Measurements from ENCODE around the gene DRD2. TPM values are rescaled to one million over a fixed set of nuclear protein-coding genes. Genes with fewer than 3 reads are reported as not detected.

The DRD2 gene
- total and polyA plus RNA-seq, 2 of the 13 experiments (the other 11 are each of a cell fraction or from before 2014, with no cell fraction given), result not detected

DNA sequence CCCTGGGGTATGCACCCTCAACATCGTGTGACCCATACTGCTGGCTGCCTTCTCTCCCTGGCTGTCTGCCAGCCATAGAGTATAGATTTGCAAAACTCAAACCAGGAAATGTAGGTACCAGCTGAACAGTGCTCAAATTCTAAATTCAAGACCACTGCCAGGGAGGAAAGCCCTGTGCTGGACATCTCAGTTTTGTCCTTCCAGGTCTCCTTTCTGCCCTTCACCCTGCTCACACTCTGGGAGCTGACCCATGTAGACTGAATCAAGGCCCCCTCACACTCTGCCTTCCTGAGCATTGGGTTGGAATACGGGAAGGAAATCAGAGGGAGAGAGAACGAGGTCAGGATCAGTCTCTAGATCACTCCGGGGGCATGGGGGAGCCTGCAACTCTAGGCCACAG, 12.4 kb upstream of the DRD2 start:
- no peaks in the 10 kb centered on the region for H3K4me1 ChIP-seq (ENCODE audit: insufficient read depth, low read length)
- BruUV-seq (replicated peaks), result no TSS peak
- FAIRE-seq (no peak), ATAC-seq (no peak), DNase-seq (ENCODE audit: low spot score) (no peak)
- no peaks in the 10 kb centered on the region for H4K20me1 ChIP-seq (ENCODE audit: insufficient read depth, low read length)
- TF ChIP-seq ZNF607 (CRISPR knock-in tag; IDR thresholded peaks at IDR 0.05; ENCODE audit: borderline replicate concordance), result no peak
- no peak for TF ChIP-seq POGZ (CRISPR knock-in tag; IDR thresholded peaks at IDR 0.05)
- TF ChIP-seq NFAT5 (CRISPR knock-in tag; IDR thresholded peaks at IDR 0.05), result no peak
- TF ChIP-seq, protein P1, sequence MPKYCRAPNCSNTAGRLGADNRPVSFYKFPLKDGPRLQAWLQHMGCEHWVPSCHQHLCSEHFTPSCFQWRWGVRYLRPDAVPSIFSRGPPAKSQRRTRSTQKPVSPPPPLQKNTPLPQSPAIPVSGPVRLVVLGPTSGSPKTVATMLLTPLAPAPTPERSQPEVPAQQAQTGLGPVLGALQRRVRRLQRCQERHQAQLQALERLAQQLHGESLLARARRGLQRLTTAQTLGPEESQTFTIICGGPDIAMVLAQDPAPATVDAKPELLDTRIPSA (CRISPR knock-in tag; IDR thresholded peaks at IDR 0.05; ENCODE audit: borderline replicate concordance), result no peak
- TF ChIP-seq ZNF17 (CRISPR knock-in tag; IDR thresholded peaks at IDR 0.05), result no peak
- TF ChIP-seq ZNF775 (CRISPR knock-in tag; IDR thresholded peaks at IDR 0.05; ENCODE audit: borderline replicate concordance), result no peak
- no peak for TF ChIP-seq ARNT (IDR thresholded peaks at IDR 0.05)
- no peak for TF ChIP-seq TFE3 (CRISPR knock-in tag; IDR thresholded peaks at IDR 0.05)
- TF ChIP-seq ZNF652 (CRISPR knock-in tag; IDR thresholded peaks at IDR 0.05; ENCODE audit: borderline replicate concordance, low read depth), result no peak
- no peaks in the 10 kb centered on the region for H3K27me3 ChIP-seq (ENCODE audit: control insufficient read depth in 1 of 2, insufficient read depth in 2 of 2, low read length in 2 of 2)
- no peak overlapping the region for H3K9ac ChIP-seq (ENCODE audit: insufficient read depth, low read depth, low read length)
- H3K4me2 ChIP-seq (ENCODE audit: low read depth, low read length), result no peak overlapping the region
- H3K36me3 ChIP-seq (replicated peaks in 1 of 2; ENCODE audit: control insufficient read depth in 1 of 2, insufficient read depth in 2 of 2, low read length in 2 of 2), result no peaks in the 10 kb centered on the region
- POLR2A ChIA-PET, result no interaction called here
- no peak overlapping the region for H3K27ac ChIP-seq (ENCODE audit: extremely low read length, insufficient read depth, low read length)
- CTCF ChIA-PET (ENCODE audit: low intra/inter-chr PET ratio, low total read pairs), result no interaction called here
- H2AFZ ChIP-seq (ENCODE audit: low read length), result no peak overlapping the region
- 9% methylated on average over 4 of the region's 4 CpGs for WGBS (ENCODE audit: low lambda C conversion rate)
- H3K79me2 ChIP-seq (ENCODE audit: insufficient read depth, low read length), result no peaks in the 10 kb centered on the region
- intact Hi-C loops (cut with micrococcal nuclease; ENCODE audit: unreplicated experiment), result no loop called here
- no peak overlapping the region for H3K4me3 ChIP-seq (replicated peaks in 1 of 3; ENCODE audit: insufficient read depth in 1 of 3, low read depth in 2 of 3, low read length in 3 of 3)
- H3K9me3 ChIP-seq (ENCODE audit: low read length), result no peaks in the 10 kb centered on the region
- in situ Hi-C loops (cut with HindIII; ENCODE audit: extremely low pct_ligation_motif_present, low pct_unique_long_range_greater_than_20kb), result no loop called here
